ENCODE results near the gene NUPR1. TPM values are rescaled to one million over a fixed set of nuclear protein-coding genes. Genes with fewer than 3 reads are reported as not detected.

The NUPR1 gene
- polyA plus RNA-seq, 1 donor from 2014 or later = not detected

DNA sequence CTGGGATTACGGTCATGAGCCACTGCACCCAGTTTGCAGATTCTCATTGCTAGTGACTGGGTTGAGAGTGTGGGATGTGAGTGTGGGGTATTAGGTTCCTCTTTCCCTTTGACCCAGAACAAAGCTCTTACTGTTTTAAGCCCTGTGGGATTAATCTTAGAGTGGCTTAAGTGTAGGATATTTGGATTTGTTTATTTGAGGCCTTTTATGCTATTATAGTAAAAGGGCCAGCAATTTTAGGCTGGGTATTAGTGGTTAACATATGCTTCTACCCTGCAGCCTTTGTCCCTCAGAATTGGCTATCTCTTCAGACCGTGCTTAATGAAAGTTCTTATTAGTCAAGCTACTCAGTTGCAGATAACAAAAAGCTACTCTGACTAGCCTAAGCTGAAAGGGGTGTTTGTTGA, 18.1 kb upstream of the NUPR1 start:
- Histone ChIP-seq H3K4me3 (ENCODE audit: low read length) (no peak overlapping the region), H3K27ac (ENCODE audit: low read length) (no peak overlapping the region)

DNA sequence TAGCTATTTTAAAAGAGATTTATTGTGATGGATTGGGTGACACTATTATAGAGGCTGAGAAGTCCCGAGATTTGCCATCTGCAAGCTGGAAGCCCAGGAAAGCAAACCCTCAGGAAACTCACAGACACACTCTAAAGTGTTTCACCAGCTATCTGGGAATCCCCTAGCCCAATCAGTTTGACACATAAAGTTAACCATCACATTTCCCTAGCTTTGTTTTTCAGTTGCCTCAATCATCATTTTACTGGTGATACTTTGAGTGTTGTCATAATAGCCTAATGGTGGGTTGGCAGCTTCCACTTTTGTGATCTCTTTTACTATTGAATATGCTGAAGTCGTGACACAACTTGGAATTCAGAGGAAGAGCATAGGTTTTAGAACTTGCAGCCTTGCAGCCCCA, 16.8 kb upstream of the NUPR1 start:
- no peak overlapping the region for H2AFZ ChIP-seq (ENCODE audit: low read depth, low read length)
- TF ChIP-seq, protein P1, sequence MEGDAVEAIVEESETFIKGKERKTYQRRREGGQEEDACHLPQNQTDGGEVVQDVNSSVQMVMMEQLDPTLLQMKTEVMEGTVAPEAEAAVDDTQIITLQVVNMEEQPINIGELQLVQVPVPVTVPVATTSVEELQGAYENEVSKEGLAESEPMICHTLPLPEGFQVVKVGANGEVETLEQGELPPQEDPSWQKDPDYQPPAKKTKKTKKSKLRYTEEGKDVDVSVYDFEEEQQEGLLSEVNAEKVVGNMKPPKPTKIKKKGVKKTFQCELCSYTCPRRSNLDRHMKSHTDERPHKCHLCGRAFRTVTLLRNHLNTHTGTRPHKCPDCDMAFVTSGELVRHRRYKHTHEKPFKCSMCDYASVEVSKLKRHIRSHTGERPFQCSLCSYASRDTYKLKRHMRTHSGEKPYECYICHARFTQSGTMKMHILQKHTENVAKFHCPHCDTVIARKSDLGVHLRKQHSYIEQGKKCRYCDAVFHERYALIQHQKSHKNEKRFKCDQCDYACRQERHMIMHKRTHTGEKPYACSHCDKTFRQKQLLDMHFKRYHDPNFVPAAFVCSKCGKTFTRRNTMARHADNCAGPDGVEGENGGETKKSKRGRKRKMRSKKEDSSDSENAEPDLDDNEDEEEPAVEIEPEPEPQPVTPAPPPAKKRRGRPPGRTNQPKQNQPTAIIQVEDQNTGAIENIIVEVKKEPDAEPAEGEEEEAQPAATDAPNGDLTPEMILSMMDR (IDR thresholded peaks at IDR 0.05; ENCODE audit: poor library complexity, severe bottlenecking) = no peak
- TF ChIP-seq RAD21 (conservative IDR thresholded peaks at IDR 0.05) (no peak), POLR2AphosphoS5 (IDR thresholded peaks at IDR 0.05) (no peak)
- H3K9ac ChIP-seq (ENCODE audit: low read length) = no peak overlapping the region
- H3K79me2 ChIP-seq (replicated peaks; ENCODE audit: insufficient read depth, low read length) = peaks cover 5% of the 10 kb centered on the region
- no peaks in the 10 kb centered on the region for H3K36me3 ChIP-seq (ENCODE audit: insufficient read depth, low read length)
- no peak overlapping the region for H3K4me2 ChIP-seq (ENCODE audit: low read length)
- H3K4me3 ChIP-seq (ENCODE audit: low read length) = no peak overlapping the region
- no peaks in the 10 kb centered on the region for H3K27me3 ChIP-seq (ENCODE audit: insufficient read depth, low read depth, low read length)
- no peak overlapping the region for H3K27ac ChIP-seq (ENCODE audit: low read length)
- no peaks in the 10 kb centered on the region for H3K9me3 ChIP-seq (ENCODE audit: low read length)
- no peaks in the 10 kb centered on the region for H4K20me1 ChIP-seq (ENCODE audit: insufficient read depth)
- no peaks in the 10 kb centered on the region for H3F3A ChIP-seq (ENCODE audit: insufficient read depth, low read length, poor library complexity, severe bottlenecking)
- H3K9me2 ChIP-seq (ENCODE audit: insufficient read depth, low read length) = no peaks in the 10 kb centered on the region

More for the DNA sequence above, 18.1 kb upstream of the NUPR1 start:
- H3K27me3 ChIP-seq (ENCODE audit: insufficient read depth, low read depth, low read length) = no peaks in the 10 kb centered on the region
- no peaks in the 10 kb centered on the region for H3K9me3 ChIP-seq (ENCODE audit: low read length)
- H2AFZ ChIP-seq (ENCODE audit: low read depth, low read length) = no peak overlapping the region
- no peak overlapping the region for H3K9ac ChIP-seq (ENCODE audit: low read length)
- no peaks in the 10 kb centered on the region for H3K9me2 ChIP-seq (ENCODE audit: insufficient read depth, low read length)
- H3K4me2 ChIP-seq (ENCODE audit: low read length) = no peak overlapping the region
- no peaks in the 10 kb centered on the region for H4K20me1 ChIP-seq (ENCODE audit: insufficient read depth)
- no peaks in the 10 kb centered on the region for H3F3A ChIP-seq (ENCODE audit: insufficient read depth, low read length, poor library complexity, severe bottlenecking)
- no peaks in the 10 kb centered on the region for H3K36me3 ChIP-seq (ENCODE audit: insufficient read depth, low read length)
- no peak for TF ChIP-seq EZH2 (IDR thresholded peaks at IDR 0.05; ENCODE audit: borderline replicate concordance, insufficient read depth, low read length, poor library complexity, severe bottlenecking)
- TF ChIP-seq MXI1 (conservative IDR thresholded peaks at IDR 0.05; ENCODE audit: poor library complexity, severe bottlenecking) = no peak
- no peak for TF ChIP-seq RAD21 (conservative IDR thresholded peaks at IDR 0.05)
- TF ChIP-seq POLR2AphosphoS5 (IDR thresholded peaks at IDR 0.05) = no peak
- TF ChIP-seq, protein P1 (IDR thresholded peaks at IDR 0.05; ENCODE audit: poor library complexity, severe bottlenecking) = no peak
- TF ChIP-seq, protein P2, sequence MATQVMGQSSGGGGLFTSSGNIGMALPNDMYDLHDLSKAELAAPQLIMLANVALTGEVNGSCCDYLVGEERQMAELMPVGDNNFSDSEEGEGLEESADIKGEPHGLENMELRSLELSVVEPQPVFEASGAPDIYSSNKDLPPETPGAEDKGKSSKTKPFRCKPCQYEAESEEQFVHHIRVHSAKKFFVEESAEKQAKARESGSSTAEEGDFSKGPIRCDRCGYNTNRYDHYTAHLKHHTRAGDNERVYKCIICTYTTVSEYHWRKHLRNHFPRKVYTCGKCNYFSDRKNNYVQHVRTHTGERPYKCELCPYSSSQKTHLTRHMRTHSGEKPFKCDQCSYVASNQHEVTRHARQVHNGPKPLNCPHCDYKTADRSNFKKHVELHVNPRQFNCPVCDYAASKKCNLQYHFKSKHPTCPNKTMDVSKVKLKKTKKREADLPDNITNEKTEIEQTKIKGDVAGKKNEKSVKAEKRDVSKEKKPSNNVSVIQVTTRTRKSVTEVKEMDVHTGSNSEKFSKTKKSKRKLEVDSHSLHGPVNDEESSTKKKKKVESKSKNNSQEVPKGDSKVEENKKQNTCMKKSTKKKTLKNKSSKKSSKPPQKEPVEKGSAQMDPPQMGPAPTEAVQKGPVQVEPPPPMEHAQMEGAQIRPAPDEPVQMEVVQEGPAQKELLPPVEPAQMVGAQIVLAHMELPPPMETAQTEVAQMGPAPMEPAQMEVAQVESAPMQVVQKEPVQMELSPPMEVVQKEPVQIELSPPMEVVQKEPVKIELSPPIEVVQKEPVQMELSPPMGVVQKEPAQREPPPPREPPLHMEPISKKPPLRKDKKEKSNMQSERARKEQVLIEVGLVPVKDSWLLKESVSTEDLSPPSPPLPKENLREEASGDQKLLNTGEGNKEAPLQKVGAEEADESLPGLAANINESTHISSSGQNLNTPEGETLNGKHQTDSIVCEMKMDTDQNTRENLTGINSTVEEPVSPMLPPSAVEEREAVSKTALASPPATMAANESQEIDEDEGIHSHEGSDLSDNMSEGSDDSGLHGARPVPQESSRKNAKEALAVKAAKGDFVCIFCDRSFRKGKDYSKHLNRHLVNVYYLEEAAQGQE (IDR thresholded peaks at IDR 0.05; ENCODE audit: borderline replicate concordance) = no peak
- TF ChIP-seq TAF1 (IDR thresholded peaks at IDR 0.05; ENCODE audit: low read depth) = no peak
- no peak for TF ChIP-seq EP300 (conservative IDR thresholded peaks at IDR 0.05; ENCODE audit: poor library complexity, severe bottlenecking)
- TF ChIP-seq SMC3 (conservative IDR thresholded peaks at IDR 0.05; ENCODE audit: poor library complexity) = no peak
- peaks cover 5% of the 10 kb centered on the region for H3K79me2 ChIP-seq (replicated peaks; ENCODE audit: insufficient read depth, low read length)
